OCI-LY3 (cell line): Measurements from ENCODE around the gene DYRK1A.

Source experiments
- EZH2phosphoT487 ChIP-seq: fragments of 200-600 bp; shearing (Covaris generic); IDR thresholded peaks from 2 replicates; pipeline ENCODE4 v1.6.1; 2018; ENCODE audit warnings: antibody characterized with exemption, mixed run types, low read depth
- TF ChIP-seq, protein P1 (sequence below): fragments of 200-600, 300-600 bp; sonication (generic); IDR thresholded peaks from 2 replicates; pipeline ENCODE4 v1.5.1; 2014; ENCODE audit warnings: antibody characterized with exemption, low read length, low read depth

DNA sequence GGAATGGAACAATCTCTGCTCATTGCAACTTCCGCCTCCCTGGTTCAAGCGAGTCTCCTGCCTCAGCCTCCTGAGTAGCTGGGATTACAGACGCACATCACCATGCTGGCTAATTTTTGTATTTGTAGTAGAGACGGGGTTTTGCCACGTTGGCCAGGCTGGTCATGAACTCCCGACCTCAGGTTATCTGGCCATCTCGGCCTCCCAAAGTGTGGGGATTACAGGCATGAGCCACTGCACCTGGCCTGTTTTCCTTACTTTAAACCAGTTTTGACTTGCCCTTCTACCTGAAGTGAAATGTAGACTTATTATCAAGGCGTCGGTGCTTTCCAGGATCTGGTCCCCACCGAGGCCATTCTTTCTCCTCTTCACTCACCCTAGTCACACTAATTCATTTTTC, 141.8 kb downstream of the DYRK1A start:
- TF ChIP-seq, protein P1, sequence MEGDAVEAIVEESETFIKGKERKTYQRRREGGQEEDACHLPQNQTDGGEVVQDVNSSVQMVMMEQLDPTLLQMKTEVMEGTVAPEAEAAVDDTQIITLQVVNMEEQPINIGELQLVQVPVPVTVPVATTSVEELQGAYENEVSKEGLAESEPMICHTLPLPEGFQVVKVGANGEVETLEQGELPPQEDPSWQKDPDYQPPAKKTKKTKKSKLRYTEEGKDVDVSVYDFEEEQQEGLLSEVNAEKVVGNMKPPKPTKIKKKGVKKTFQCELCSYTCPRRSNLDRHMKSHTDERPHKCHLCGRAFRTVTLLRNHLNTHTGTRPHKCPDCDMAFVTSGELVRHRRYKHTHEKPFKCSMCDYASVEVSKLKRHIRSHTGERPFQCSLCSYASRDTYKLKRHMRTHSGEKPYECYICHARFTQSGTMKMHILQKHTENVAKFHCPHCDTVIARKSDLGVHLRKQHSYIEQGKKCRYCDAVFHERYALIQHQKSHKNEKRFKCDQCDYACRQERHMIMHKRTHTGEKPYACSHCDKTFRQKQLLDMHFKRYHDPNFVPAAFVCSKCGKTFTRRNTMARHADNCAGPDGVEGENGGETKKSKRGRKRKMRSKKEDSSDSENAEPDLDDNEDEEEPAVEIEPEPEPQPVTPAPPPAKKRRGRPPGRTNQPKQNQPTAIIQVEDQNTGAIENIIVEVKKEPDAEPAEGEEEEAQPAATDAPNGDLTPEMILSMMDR = no peak
- no peak for TF ChIP-seq EZH2phosphoT487
